GM04503 (cell line): ENCODE measurements around the gene ANKS3.
"Not testable (repeated sequence)": the region's sequence is repeated elsewhere in the genome, so short reads cannot be mapped to it uniquely, and the experiment has no call there.

ENCODE experiments used
- DNase-seq: peaks from one replicate; pipeline ENCODE4 v3.0.0-alpha.2; 2012; ENCODE audit warnings: low read depth

The ANKS3 gene

DNA sequence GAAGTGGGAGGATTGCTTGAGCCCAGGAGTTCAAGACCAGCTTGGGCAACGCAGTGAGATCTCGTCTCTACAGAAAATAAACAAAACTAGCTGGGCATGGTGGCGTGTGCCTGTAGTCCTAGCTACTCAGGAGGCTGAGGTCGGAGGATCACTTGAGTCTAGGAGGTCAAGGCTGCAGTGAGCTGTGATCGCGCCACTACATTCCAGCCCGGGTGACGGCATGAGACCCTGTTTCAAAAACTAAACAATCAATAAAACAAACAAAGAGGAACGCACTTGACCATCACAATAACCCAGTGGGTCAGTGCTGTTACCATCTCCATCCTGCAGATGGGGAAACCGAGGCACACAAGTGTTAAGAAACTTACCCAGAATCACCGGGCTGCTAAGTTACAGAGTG, 19.2 kb upstream of the ANKS3 start:
- DNase-seq: no peak

GRCh38 chr16:4752351-4753100, 18.5 kb upstream of the ANKS3 start:
- DNase-seq: no peak

DNA sequence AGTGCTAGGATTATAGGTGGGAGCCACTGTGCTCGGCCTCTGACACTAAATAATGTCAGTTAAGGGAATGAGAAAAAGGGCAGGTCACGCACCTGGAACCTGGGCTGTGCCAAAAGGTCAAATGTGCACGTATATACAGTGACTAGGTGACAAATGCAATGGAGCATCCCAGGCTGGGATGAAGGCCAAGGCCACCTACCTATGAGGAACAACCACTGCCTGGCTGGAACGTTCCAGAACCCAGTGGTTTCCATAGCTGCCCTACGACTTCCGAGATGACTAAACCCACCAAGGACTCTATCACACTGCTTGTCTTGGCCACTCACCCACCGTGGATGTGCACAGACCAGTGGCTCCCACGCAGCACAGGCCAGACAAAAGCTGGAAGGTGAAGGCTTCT, 16.8 kb upstream of the ANKS3 start:
- DNase-seq: no peak

DNA sequence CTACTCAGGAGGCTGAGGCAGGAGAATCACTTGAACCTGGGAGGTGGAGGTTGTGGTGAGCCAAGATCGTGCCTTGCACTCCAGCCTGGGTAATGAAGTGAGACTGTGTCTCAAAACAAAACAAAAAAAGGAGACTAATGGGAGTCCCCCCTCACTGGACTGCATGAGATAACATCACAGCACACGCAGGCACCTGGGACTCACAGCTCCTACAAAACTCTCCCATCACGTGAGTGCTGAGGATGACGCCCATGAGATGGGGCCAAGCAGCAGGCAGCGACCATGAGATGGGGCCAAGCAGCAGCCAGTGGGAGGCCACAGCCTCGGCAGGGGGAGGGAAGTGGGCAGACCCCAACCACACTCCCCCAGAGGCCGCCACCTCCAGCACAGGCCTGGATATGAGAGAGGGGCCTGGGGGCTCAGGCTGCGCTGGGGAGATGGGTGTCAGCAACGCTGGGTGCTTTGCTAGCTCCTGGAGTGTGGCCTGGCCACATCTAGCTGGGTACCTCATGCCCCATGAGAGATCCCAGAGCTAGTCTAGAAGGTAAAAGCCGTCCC, 15.7 kb upstream of the ANKS3 start:
- DNase-seq: no peak

DNA sequence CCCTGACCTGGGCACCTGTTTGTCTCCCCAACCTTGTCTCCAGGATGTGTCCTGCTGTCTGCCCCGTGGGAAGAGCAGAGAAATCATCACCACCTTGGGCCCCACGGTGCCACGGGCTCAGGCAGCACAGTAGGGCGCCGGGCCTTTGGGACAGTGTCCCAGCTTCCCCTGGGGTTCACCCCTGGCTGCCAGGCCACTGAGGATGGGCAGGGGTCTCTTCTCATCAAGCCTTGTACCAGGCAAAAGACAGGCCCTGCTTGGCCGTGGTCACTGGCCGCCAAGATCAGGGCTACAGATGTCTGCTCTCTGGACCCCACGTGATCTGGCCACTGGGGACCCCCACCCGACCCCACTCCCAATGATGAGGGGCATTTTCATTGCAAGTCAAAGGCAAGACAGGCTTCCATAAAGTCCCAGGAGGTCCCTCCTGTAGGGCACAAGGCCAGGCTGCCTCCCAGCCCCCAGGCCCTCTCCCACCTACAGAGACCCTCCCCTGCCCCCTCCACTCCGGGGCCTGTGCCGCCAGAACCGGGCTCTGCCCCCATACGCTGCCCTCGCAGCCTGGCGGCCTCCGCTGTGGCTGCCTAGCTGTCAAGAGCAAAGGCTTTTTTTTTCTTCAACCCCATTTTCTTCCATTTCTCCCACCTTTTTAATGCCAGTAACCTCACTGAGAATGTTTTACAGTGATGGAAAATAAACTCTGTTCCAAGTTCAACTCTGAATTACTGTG, 14.8 kb upstream of the ANKS3 start:
- DNase-seq: no peak

- DNase-seq: no peak
These were observed 14.0 kb upstream of the ANKS3 start for GRCh38 chr16:4747906-4748681.

DNA sequence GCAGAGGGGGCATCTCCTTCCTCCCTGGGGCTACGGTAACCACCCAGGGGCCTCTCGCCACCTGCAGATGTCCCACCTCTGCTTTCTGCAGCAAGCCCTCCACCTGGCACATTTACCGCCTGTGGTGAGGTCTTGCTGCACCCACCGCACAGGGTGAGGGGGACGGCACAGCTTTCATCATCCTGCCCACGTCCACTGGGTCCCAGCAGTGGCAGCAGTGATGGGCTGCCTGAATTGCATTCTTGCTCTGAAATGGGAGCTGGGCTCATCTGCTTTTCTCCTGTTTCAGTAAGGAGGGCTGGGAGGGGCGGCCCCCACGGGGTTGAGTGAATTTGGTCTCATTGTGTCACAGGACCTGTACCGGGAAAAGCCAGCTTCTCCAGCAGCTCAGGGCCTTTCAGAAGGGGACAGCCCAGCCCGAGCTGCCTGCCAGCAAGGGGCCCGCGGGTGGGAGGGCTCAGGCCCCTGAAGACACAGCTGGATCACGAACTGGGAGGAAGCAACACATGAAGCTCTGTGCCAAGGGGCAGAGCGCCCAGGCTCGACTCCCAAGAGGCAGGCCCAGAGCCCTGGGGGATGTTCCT, 13.0 kb upstream of the ANKS3 start:
- no peak for DNase-seq

- no peak for DNase-seq
These were observed 12.1 kb upstream of the ANKS3 start for GRCh38 chr16:4746215-4746614.

- DNase-seq: no peak
These were observed 11.2 kb upstream of the ANKS3 start for GRCh38 chr16:4745274-4745569.

DNA sequence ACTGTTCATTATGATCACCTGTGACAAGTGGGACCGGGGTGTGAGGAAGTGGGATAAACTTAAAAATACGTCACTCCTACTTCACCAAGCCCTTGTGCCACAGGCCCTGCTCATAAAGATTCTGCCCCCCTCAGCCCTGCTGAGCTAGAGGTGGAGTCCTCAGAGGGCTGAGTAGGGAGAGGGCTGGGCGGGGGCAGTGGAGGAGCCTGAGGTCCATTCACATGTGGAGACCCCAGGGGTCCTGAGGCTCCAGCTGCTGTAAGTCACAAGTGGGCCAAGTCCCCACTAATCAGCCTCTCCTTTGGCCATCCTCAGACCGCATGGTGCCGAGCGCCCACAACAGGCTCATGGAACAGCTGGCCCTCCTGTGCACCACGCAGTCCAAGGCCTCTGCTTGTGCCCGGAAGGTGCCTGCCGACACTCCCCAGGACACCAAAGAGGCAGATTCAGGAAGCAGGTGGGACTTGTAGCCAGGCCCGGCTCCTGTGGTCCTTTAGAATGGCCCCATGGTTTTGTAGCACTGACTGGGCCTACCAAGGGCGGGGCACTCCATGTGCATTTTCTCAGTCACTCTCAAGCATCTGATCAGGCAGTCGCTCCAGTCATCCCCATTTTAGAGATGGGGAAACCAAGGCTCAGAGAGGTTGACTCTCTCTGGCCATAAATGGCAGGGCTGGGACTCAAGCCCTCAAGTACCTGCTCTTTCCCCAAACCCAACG, 10.6 kb upstream of the ANKS3 start:
- no peak for DNase-seq

GRCh38 chr16:4743226-4743878, 9.3 kb upstream of the ANKS3 start:
- DNase-seq: no peak

DNA sequence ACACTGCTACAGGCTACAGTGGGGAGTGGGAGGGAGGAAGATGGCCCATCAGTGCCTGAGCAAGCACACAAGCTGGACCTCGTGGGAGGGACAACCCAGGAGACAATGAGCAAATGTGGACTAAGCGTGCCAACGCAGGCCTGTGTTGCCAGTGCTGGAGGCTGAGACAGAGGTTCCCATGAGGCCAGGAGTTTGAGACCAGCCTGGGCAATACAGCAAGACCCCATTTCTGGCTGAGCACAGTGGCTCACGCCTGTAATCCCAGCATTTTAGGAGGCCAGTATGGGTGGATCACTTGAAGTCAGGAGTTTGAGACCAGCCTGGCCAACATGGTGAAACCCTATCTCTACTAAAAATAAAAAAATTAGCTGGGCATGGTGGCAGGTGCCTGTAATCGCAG, 4.3 kb upstream of the ANKS3 start:
- not testable (repeated sequence) for DNase-seq

DNA sequence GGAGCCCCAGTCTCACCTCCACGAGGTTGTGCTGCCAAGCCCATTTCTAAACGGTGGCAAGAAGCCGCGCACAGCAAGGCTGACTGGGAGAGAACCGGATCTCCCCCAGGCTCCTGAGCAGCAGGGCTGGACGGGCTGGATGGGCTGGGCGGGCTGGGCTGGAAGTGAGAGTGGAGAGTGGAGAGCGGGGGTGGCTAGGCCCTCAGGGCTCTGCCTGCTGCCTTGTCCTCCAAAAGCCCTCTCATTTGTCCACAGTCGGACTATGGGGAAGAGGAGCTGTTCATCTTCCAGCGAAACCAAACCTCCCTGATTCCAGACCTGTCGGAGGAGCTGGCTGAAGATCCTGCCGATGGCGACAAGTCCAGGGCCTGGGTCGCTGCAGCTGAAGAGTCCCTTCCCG, 3.5 kb upstream of the ANKS3 start:
- no peak for DNase-seq

- no peak for DNase-seq
These were observed 2.5 kb upstream of the ANKS3 start for GRCh38 chr16:4736546-4736945.

DNA sequence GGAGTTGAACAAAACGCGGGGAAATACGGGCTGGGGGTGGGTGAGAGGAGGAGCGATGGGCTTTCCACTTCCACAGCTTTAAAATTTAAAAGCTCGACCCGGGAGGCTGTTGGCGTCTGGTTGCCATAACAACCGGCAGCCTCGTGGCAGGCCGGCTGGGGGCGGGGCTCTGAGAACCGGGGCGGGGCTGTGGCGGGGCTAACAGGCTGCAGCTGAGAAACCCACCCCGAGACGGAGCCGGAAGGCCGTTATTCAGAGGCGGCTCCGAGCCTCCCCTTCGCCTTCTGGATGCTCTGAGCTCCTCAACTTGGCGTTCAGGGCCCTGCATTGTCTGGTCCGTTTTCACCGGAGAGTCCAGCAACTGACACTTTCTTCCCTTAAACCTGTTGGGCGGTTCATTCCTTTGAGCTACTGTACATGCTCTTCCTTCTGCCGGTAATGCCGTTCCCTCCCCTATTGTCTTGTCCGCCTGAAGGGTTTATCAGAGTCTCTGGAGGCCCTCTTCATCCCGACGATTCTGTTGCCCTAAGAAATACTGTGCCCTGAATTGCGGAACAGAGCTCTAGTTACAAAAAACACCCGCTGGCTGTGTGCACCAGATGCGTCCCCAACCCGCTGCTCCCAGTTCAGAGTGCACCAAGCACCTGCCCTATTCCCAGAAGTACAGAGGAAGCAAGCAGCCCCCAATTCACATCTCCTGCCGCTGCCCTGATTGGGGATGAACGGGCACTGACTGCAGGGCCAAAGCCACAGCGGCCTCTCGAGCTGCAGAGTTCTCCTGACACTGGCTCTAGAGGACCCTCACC, 862 bp upstream of the ANKS3 start:
- peak; percentile 10 for DNase-seq

GRCh38 chr16:4733747-4734062, 366 bp downstream of the ANKS3 start:
- DNase-seq: no peak

- DNase-seq: no peak
These were observed 794 bp downstream of the ANKS3 start for GRCh38 chr16:4733211-4733742.

DNA sequence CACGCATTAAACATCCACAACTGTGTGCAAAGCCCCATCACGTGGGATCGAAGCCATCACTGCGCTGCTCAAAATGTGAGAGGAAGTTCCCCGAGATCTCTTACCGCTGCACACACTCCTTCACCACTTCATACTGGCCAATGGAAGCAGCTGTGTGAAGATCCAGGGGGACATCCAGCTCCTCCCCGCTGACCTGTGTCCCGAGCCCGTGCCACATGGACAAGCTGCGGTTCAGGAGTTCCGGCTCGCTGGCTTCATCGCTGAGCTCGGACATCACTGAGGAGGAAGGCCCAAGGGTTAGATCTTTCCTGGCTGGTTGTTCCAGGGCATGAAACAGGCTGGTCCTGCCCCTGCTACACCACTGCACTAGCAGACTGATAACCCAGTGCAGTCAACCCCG, 4.2 kb downstream of the ANKS3 start:
- no peak for DNase-seq

- no peak for DNase-seq
These were observed 5.4 kb downstream of the ANKS3 start for GRCh38 chr16:4728676-4729075.

DNA sequence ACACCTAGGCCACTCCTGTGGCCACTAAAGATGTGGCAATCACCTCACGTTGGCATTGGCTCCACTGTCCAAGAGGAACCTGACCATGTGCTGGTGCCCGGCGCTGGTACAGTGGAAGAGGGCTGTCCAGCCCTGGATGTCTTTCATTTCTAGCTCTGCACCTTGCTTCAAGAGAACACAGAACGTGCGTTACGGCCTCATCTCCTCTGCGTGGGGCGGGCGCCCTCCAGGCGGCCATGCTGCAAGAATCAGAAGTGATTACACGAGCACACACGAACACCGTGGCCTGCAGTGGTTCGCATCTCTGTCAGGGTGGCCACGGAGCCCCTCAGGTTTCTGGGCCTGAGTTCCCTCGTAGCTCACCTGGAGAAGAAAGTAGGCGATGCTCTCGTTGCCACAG, 7.5 kb downstream of the ANKS3 start:
- no peak for DNase-seq
